GM19043 (cell line): ENCODE data around the gene IFI27L1.

Experiments
- ATAC-seq: cut with Tn5 transposase; IDR thresholded peaks from one replicate; pipeline ENCODE4 v1.9.1; 2021; ENCODE audit warnings: low read depth; ENCODE audit not compliant: unreplicated experiment

IFI27L1 gene

GRCh38 chr14:94129758-94130414 is 48.8 kb downstream of the IFI27L1 start:
- no peak for ATAC-seq

- ATAC-seq: peak; percentile 47
These were observed 51.3 kb downstream of the IFI27L1 start for GRCh38 chr14:94132285-94132887.

GRCh38 chr14:94135476-94135875 is 54.4 kb downstream of the IFI27L1 start:
- ATAC-seq: no peak

- peak; percentile 82 for ATAC-seq
These were observed 55.6 kb downstream of the IFI27L1 start for GRCh38 chr14:94136575-94137331.

GRCh38 chr14:94138251-94138650 is 57.1 kb downstream of the IFI27L1 start:
- no peak for ATAC-seq

GRCh38 chr14:94139006-94139405 is 57.9 kb downstream of the IFI27L1 start:
- no peak for ATAC-seq

- ATAC-seq: no peak
These were observed 58.3 kb downstream of the IFI27L1 start for GRCh38 chr14:94139421-94139820.

GRCh38 chr14:94142247-94142646 is 61.1 kb downstream of the IFI27L1 start:
- ATAC-seq: no peak

GRCh38 chr14:94142836-94143235 is 61.7 kb downstream of the IFI27L1 start:
- no peak for ATAC-seq

GRCh38 chr14:94143239-94143638 is 62.1 kb downstream of the IFI27L1 start:
- ATAC-seq: no peak

- ATAC-seq: no peak
These were observed 62.6 kb downstream of the IFI27L1 start for GRCh38 chr14:94143711-94144110.

- ATAC-seq: no peak
These were observed 63.7 kb downstream of the IFI27L1 start for GRCh38 chr14:94144765-94145164.

GRCh38 chr14:94145902-94146527 is 64.9 kb downstream of the IFI27L1 start:
- ATAC-seq: no peak
